Dendritic cell treated with granulocyte-macrophage colony-stimulating factor and Interleukin-4, amounts not matched to agents 40 ng/mL and 50 ng/mL, for 4 days (primary cell): ENCODE data around the gene GALT.

Experiments used
- H3K27ac Mint-ChIP-seq: one replicate; pipeline ENCODE4 v1.8.0; 2022; ENCODE audit warnings: mild to moderate bottlenecking, mixed read lengths
- H3K27me3 Mint-ChIP-seq: one replicate; pipeline ENCODE4 v1.8.0; 2022; ENCODE audit warnings: mild to moderate bottlenecking, mixed read lengths
- H3K36me3 Mint-ChIP-seq: one replicate; pipeline ENCODE4 v1.8.0; 2022; ENCODE audit warnings: low read depth, mixed read lengths
- H3K4me1 Mint-ChIP-seq: one replicate; pipeline ENCODE4 v1.8.0; 2022; ENCODE audit warnings: low read depth, mixed read lengths
- H3K4me3 Mint-ChIP-seq: one replicate; pipeline ENCODE4 v1.8.0; 2022; ENCODE audit warnings: mild to moderate bottlenecking, moderate library complexity, mixed read lengths
- H3K9me3 Mint-ChIP-seq: one replicate; pipeline ENCODE4 v1.8.0; 2022; ENCODE audit warnings: mixed read lengths
- intact Hi-C: fragments of 100-400 bp; cut with micrococcal nuclease; formaldehyde crosslinking; loops from one replicate; pipeline ENCODE4 v1.15.0; 2022

Gene GALT

GRCh38 chr9:34651876-34652601 lies 5.6 kb downstream of the GALT start, which contains the start of gene IL11RA:
Gene IL11RA, plus strand, starts transcription at chr9:34652185. Its CDS starts 3,033 bp downstream, at chr9:34655218.
- Mint-ChIP-seq H3K4me3 (peak within 1 kb of the TSS; percentile 37), H3K27me3 (peaks cover 23% of the 10 kb centered on the region), H3K9me3 (no peaks in the 10 kb centered on the region), H3K4me1 (peaks cover 43% of the 10 kb centered on the region), H3K36me3 (peaks cover 33% of the 10 kb centered on the region), H3K27ac (peak within 1 kb of the TSS; percentile 52)
- intact Hi-C loops: no loop called here

- H3K4me1 Mint-ChIP-seq: peaks cover 37% of the 10 kb centered on the region
- intact Hi-C loops: no loop called here
- H3K4me3 Mint-ChIP-seq: peak overlapping the region; percentile 37
- H3K36me3 Mint-ChIP-seq: peaks cover 33% of the 10 kb centered on the region
- H3K9me3 Mint-ChIP-seq: no peaks in the 10 kb centered on the region
- peak overlapping the region; percentile 52 for H3K27ac Mint-ChIP-seq
- H3K27me3 Mint-ChIP-seq: peaks cover 23% of the 10 kb centered on the region
Observed at GRCh38 chr9:34652602-34653000, 6.1 kb downstream of the GALT start.

- H3K4me3 Mint-ChIP-seq: no peak overlapping the region
- H3K36me3 Mint-ChIP-seq: peaks cover 25% of the 10 kb centered on the region
- H3K27ac Mint-ChIP-seq: peak overlapping the region; percentile 52
- intact Hi-C loops: no loop called here
- peaks cover 23% of the 10 kb centered on the region for H3K27me3 Mint-ChIP-seq
- peaks cover 29% of the 10 kb centered on the region for H3K4me1 Mint-ChIP-seq
- H3K9me3 Mint-ChIP-seq: no peaks in the 10 kb centered on the region
Observed at GRCh38 chr9:34653151-34654072, 6.9 kb downstream of the GALT start.

- H3K4me3 Mint-ChIP-seq: no peak overlapping the region
- H3K36me3 Mint-ChIP-seq: peaks cover 15% of the 10 kb centered on the region
- intact Hi-C loops: no loop called here
- no peaks in the 10 kb centered on the region for H3K9me3 Mint-ChIP-seq
- peaks cover 24% of the 10 kb centered on the region for H3K4me1 Mint-ChIP-seq
- peaks cover 23% of the 10 kb centered on the region for H3K27me3 Mint-ChIP-seq
- H3K27ac Mint-ChIP-seq: no peak overlapping the region
Observed at GRCh38 chr9:34654323-34655051, 8.0 kb downstream of the GALT start.

GRCh38 chr9:34655394-34655793 lies 8.9 kb downstream of the GALT start:
- Mint-ChIP-seq H3K4me3 (no peak overlapping the region), H3K27ac (no peak overlapping the region), H3K4me1 (peaks cover 24% of the 10 kb centered on the region), H3K36me3 (peaks cover 5% of the 10 kb centered on the region), H3K9me3 (no peaks in the 10 kb centered on the region), H3K27me3 (peaks cover 23% of the 10 kb centered on the region)
- intact Hi-C loops: no loop called here

- peaks cover 23% of the 10 kb centered on the region for H3K27me3 Mint-ChIP-seq
- no peak overlapping the region for H3K4me3 Mint-ChIP-seq
- no peaks in the 10 kb centered on the region for H3K9me3 Mint-ChIP-seq
- intact Hi-C loops: no loop called here
- H3K27ac Mint-ChIP-seq: no peak overlapping the region
- H3K4me1 Mint-ChIP-seq: peaks cover 19% of the 10 kb centered on the region
- H3K36me3 Mint-ChIP-seq: no peaks in the 10 kb centered on the region
Observed at GRCh38 chr9:34656992-34657391, 10.5 kb downstream of the GALT start.

- H3K27me3 Mint-ChIP-seq: peaks cover 15% of the 10 kb centered on the region
- peaks cover 5% of the 10 kb centered on the region for H3K4me1 Mint-ChIP-seq
- H3K36me3 Mint-ChIP-seq: no peaks in the 10 kb centered on the region
- intact Hi-C loops: no loop called here
- no peak overlapping the region for H3K27ac Mint-ChIP-seq
- no peaks in the 10 kb centered on the region for H3K9me3 Mint-ChIP-seq
- no peak overlapping the region for H3K4me3 Mint-ChIP-seq
Observed at GRCh38 chr9:34658461-34658860, 12.0 kb downstream of the GALT start.

- intact Hi-C loops: no loop called here
- Mint-ChIP-seq H3K27ac (no peak overlapping the region), H3K4me1 (peaks cover 12% of the 10 kb centered on the region), H3K9me3 (no peaks in the 10 kb centered on the region), H3K4me3 (no peak overlapping the region), H3K27me3 (peaks cover 10% of the 10 kb centered on the region), H3K36me3 (no peaks in the 10 kb centered on the region)
Observed at GRCh38 chr9:34659592-34660253, 13.2 kb downstream of the GALT start.

- H3K27me3 Mint-ChIP-seq: no peaks in the 10 kb centered on the region
- peaks cover 32% of the 10 kb centered on the region for H3K4me1 Mint-ChIP-seq
- H3K36me3 Mint-ChIP-seq: no peaks in the 10 kb centered on the region
- no peak within 1 kb of the TSS for H3K27ac Mint-ChIP-seq
- no peak within 1 kb of the TSS for H3K4me3 Mint-ChIP-seq
- intact Hi-C loops: no loop called here
- no peaks in the 10 kb centered on the region for H3K9me3 Mint-ChIP-seq
Observed at GRCh38 chr9:34662526-34663302, 16.2 kb downstream of the GALT start, which contains the start of gene CCL27. Gene CCL27, minus strand, starts transcription at chr9:34662657. Its CDS starts 24 bp downstream, at chr9:34662633.

- Mint-ChIP-seq H3K4me1 (peaks cover 35% of the 10 kb centered on the region), H3K36me3 (no peaks in the 10 kb centered on the region), H3K27me3 (no peaks in the 10 kb centered on the region), H3K4me3 (no peak overlapping the region), H3K27ac (no peak overlapping the region), H3K9me3 (no peaks in the 10 kb centered on the region)
- intact Hi-C loops: no loop called here
Observed at GRCh38 chr9:34663303-34663605, 16.8 kb downstream of the GALT start.

GRCh38 chr9:34664281-34665066 lies 18.0 kb downstream of the GALT start:
- H3K4me1 Mint-ChIP-seq: peaks cover 35% of the 10 kb centered on the region
- H3K27me3 Mint-ChIP-seq: no peaks in the 10 kb centered on the region

GRCh38 chr9:34665067-34665380 lies 18.5 kb downstream of the GALT start:
- intact Hi-C loops: loop anchor here (1.0 to 5.0 kb wide), 2 partner anchors 28 to 407 kb away; partner anchors contain the start of genes SIGMAR1 and VCP
- peak overlapping the region; percentile 81 for H3K4me3 Mint-ChIP-seq
- H3K27me3 Mint-ChIP-seq: no peaks in the 10 kb centered on the region
- peaks cover 10% of the 10 kb centered on the region for H3K36me3 Mint-ChIP-seq
- H3K9me3 Mint-ChIP-seq: peaks cover 11% of the 10 kb centered on the region
- peak overlapping the region; percentile 91 for H3K27ac Mint-ChIP-seq
- peaks cover 35% of the 10 kb centered on the region for H3K4me1 Mint-ChIP-seq

More at GRCh38 chr9:34664281-34665066, 18.0 kb downstream of the GALT start:
- H3K27ac Mint-ChIP-seq: peak overlapping the region; percentile 91
- peak overlapping the region; percentile 81 for H3K4me3 Mint-ChIP-seq
- H3K36me3 Mint-ChIP-seq: peaks cover 9% of the 10 kb centered on the region
- H3K9me3 Mint-ChIP-seq: peaks cover 8% of the 10 kb centered on the region
- intact Hi-C loops: loop anchor here (1.0 to 5.0 kb wide), 3 partner anchors 17 to 408 kb away; partner anchors contain the start of genes SIGMAR1 and VCP
